NCI-H82 treated with DMSO at 0.1 percent for 48 hours (cell line): Measurements from ENCODE around the gene NTHL1.
"Not testable (repeated sequence)": the region's sequence is repeated elsewhere in the genome, so short reads cannot be mapped to it uniquely, and the experiment has no call there.

Source experiments
- DNase-seq: peaks from one replicate; lab custom pipeline; 2025; ENCODE audit not compliant: unreplicated experiment; lab: John Stamatoyannopoulos, UW

Gene NTHL1

DNA sequence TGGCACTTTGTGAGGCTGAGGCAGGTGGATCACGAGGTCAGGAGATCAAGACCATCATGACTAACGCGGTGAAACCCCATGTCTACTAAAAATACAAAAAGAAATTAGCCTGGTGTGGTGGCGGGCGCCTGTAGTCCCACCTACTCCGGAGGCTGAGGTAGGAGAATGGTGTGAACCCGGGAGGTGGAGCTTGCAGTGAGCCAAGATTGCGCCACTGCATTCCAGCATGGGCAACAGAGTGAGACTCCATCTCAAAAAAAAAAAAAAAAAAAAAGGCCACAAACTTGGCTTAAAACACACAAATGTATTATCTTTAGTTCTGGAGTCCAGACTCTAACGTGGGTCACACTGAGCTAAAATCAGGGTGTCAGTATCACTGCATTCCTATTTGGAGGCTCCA is 35.9 kb downstream of the NTHL1 start:
- not testable (repeated sequence) for DNase-seq

DNA sequence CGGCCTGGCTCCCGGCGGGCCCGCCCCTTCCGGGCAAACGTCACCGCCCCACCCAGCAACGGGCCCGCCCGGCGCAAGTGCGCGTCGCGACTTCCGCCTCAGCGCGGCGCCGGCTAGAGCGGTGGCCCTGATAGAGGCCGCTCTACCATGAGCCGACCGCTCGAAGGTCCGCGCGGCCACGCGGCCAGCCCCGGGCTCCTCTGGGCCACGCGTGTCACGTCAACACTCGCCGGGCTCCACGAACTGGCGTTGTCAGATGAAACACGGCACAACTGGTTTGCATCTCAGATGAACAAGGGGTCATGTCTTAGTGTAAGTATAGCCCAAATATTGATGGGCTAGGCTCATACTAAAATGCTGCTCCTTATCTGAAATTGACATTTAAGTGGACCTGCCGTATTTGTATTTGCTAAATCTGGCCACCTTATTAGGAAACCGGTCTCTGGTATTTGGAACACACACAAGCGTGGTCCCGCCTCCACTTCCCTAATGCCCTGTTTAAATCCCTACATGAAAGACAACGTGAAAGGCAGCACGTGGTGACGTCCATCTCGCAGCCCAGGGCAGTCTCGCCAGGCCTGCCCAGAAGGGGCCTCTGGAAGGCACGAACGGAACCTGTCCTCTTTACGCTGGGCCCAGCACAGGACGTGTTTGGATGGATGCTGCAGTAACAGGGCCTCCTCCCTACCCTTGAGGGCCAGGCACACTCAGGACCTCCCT is 37.7 kb downstream of the NTHL1 start, which contains the start of gene ZNF598:
Gene ZNF598 (minus strand): TSS at position 31 of the 720 bp plus-strand sequence.
- DNase-seq: peak; percentile 64

DNA sequence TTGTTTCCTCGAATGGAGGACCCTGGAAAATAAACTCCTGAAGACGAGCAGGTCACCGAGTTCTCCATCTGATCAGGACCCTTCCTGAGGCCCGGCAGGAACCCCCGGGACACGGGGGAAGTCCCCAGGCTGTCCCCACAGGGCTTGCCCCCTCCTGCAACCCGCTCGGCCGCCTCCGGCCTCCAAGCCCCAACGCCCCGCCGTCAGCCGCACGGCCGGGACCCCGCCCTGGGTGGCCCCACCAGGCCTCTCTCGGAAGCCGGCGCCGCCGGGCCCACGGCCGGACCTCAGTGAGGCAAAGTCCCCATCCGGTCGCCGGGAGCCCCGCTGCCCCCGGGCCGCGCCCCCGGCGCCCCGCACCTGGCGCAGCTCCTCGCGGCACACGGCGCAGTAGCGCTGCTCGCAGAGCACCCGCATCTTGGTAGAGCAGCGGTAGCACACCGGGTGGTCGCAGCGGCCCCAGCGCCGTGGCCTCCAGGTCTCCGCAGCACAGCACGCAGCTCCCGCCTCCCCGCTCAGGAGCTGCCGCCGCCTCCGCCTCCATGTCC is 38.4 kb downstream of the NTHL1 start:
- no peak for DNase-seq

DNA sequence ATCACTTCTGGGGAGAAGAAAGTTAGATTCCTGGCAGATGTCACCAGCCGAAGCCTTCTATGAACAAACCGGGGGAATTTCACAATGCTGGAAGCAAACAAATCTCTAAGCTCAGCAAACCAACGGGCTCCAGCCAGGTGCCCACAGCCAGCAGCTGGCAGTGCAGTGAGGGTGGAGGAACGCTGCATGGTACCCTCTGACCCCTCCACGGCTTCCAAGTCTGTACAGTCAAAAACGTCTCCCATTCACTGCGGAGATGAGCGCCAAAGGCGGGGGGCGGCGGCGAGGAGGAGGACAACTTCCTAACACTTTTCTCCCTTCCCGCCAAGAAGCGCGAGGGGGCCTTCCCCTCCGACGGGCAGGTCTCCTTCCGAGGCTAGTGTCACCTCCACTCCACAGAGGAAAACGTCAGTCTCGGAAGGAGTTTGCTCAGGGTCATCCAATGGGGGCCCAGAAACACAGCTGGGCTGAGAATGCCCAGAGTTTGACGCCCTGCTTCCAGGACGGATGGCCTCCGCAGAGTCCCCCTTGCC is 38.9 kb downstream of the NTHL1 start:
- no peak for DNase-seq

DNA sequence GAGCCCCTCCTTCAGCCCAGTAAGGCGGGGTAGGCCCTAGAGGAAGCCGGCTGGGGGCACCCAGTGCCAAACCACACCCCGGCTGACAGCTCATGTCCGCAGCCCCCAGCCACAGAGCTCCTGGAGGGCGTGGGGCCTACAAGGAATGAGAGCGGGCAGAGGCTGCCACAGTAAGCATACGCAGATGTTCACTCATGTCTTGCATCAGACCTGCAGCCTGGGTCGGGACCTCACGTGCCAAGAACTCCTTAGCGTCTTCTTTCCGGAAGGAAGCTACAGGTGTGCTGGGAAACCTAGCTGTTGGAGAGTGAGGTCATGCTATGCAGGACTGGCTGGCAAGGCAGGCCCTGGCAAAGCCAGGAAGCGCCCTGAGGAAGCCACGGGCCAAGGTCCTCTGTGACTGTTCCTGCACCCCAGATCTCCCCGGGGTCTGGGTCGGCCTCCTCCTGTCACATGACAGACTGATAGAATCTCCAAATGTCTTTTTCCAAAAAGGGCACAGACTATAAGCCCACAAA is 39.6 kb downstream of the NTHL1 start:
- no peak for DNase-seq

DNA sequence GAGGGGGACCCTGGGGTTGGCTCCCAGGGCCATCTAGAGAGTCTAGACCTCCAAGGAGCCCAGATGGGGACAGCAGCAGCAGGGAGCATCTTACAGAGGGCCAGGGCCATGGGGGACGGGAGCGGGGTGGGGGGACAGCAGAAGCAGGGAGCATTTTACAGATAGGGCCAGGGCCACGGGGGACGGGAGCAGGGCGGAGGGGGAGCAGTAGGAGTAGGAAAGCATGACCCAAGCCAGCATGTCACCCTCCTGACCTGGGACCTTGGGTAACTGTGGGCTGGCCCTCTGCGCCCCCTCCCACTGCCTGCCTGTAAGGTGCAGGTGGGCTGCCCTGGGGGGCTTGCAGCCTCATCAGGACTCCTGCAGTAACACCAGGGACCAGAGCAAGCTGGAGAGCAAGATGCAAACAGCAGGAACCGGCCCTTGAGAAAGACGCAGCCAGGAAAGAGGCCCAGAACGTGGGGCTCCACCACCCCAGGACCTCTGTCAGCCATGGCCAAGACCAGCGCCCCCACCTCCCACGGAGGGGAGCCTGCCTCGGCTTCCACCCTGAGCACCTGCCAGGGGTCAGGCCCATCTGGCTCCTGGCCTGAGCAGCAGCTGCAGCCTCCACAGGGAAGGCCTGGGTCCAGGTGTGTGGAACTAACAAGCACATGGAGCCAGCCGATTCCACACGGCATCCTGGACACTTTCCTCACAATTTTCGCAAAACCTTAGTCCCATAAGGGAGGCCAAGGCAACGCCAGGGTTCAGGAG is 40.4 kb downstream of the NTHL1 start:
- DNase-seq: no peak

DNA sequence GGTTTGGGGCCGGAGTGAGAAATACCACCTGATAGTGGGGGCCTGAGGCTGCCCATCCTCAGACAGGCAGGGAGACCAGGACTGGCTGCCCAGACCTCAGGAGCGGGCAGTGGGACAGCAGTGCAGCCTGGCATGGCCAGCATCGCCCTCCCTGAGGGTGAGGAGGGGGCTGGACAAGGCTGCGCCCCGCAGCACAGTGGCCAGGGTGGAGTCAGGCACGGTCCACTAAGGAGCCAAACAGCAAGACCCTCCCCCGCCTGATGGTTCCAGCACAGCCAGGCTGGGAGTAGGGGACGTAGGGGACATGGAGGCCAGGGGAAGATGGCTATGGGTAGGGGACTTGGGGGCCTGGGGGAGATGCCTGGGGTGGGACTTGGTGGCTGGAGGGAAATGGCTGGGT is 41.3 kb downstream of the NTHL1 start:
- no peak for DNase-seq

DNA sequence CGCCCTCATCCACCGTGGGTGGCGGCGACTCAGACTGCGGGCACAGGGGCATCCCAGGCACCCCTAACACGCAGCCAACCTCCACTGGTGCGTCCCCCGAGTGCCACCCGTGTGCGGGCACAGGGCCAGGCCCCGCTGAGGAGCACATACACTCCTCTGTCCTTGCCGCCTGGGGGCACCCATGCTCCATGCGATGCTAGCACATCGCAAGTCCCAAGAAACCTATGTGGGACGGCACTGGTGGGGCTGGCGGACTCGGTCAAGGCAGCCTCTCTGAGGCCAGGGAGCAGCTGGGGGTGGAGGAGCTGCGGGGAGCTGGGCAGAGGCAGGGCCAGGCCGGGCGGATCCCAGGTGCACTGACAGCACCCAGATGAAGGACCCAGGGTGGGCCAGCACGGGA is 42.0 kb downstream of the NTHL1 start:
- DNase-seq: no peak

DNA sequence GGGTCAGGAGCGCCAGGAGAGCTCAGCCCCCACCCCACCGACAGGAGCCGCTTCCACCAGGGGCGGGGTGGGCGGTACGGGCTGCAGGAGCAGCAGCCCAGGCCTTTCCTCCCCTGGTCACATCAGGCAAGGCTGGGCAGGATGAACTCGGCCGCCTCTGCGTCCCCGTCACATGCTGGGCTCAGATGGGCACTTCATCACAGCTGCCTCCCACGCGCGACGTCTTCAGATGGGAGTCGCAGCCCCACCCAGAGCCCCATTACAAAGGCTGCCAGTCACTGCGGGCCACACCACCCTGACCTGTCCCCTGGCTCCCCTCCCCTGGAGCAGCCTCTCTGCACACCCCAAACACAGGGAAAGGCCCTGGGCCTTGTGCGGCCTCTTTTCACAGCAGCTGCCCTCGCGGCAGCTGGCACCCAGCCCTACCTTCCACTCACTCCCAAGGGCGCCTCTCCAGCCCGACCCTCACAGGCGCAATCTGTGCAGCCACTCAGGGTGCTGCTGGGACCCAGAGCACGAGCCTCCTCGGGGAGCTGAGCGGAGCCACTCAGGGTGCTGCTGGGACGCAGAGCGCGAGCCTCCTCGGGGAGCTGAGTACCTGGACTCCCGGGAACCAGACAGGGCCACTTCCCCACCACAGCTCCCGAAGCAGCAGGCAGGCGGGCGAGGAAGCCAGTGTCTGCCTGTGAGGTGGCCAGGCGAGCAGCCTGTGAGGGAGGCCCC is 42.7 kb downstream of the NTHL1 start:
- DNase-seq: no peak

DNA sequence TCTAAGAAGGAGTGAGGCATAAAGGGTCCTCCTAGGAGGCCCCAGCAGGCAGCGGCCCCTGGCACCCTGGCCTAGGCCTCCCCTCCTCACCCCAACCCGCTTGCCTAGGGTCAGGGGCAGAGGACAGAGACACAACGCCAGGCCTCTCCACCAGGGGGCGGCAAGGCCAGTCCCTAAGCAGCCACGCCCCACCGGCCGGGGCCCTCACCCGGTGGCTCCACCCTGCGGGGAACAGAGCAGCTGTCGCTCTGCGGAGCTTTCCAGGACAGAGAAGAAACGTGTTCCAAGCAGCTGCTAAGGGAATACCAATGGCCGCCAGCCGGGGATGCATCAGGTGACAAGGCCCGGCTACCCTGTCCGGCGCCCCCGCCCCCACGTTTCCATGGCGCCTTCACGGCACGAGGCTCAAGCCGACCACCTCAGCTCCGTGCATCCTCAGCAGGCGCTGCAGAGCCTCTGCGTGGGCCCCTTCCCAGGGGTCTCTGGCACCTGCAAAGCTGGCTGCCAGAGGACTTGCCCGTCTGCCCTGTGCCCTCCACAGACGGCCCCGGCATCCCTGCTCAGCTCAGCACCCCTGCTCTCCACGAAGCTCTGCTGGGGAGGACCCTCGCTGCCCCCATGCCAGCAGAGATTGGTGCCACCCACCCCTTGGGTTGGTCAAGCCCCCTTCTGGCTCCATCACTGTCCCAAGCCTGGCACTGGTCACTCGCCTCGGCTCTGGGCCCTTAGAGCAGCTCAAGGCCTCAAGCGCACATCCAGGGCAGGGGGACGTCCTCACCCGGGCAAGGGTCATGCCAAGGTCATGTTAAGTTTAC is 43.6 kb downstream of the NTHL1 start:
- peak; percentile 90 for DNase-seq

DNA sequence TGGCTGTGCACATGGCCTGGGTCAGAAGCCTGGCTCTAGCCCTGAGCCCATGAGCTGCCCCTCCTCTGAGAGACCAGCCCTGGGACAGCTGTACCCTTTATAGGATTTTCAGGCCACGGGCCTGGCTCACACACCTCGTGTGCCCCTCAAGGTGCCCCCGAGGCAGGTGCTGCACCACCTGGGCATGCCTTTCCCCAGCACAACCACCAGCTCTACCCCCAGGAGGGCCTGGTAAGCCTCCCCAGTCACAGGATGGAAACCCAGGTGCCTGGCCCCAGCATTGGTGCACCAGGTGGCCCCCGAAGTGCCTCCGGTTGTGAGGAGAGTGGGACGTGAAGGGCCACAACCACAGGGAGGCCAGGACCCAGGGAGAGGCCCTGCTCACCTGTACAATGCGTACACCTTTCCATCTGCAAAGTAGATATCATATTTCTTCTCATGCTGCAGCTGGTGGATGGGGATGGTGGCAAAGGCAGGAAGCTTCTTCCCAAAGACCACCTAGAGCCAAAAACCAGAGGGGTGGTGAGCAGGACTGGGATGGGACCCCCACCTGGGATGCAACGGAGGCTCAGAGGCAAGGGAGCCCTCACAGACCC is 44.3 kb downstream of the NTHL1 start:
- no peak for DNase-seq

DNA sequence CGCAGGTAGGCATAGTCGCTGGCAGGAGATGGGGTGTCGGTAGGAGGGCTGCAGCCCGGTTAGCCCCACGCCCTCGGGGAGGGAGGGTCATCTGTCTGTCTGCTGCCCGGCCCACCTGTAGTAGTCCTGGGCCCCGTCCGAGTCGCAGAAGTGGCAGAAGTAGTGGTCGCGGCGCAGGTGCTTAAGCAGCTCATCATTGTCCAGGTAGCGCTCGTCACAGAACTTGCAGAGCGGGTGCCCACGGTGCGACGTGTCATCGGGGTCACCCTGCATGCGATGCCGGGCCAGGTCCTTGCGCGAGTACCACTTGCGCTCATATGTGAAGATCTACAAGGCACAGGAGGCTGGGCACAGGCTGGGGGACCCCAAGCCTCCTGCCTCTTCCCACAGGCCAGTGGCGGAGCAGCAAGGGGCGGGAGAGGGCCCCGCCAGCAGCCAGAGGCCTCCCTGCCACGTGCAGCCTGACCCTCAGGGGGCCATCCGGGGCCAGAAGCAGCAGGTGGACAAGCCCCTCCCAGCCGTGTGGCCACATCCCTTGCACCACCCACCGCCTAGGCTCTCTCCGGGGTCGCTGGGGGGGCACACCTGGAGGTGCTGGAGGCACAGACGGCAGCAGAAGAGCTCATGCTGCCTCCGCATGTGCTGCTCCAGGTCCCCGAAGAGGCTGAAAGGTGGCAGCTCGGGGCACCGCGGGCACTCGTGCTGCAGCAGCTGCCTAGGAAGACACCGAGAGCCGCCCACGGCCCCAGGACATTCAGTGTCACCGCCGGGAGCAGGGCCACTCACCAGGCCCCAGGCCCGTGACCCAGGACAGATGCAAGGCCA is 45.0 kb downstream of the NTHL1 start:
- DNase-seq: no peak

DNA sequence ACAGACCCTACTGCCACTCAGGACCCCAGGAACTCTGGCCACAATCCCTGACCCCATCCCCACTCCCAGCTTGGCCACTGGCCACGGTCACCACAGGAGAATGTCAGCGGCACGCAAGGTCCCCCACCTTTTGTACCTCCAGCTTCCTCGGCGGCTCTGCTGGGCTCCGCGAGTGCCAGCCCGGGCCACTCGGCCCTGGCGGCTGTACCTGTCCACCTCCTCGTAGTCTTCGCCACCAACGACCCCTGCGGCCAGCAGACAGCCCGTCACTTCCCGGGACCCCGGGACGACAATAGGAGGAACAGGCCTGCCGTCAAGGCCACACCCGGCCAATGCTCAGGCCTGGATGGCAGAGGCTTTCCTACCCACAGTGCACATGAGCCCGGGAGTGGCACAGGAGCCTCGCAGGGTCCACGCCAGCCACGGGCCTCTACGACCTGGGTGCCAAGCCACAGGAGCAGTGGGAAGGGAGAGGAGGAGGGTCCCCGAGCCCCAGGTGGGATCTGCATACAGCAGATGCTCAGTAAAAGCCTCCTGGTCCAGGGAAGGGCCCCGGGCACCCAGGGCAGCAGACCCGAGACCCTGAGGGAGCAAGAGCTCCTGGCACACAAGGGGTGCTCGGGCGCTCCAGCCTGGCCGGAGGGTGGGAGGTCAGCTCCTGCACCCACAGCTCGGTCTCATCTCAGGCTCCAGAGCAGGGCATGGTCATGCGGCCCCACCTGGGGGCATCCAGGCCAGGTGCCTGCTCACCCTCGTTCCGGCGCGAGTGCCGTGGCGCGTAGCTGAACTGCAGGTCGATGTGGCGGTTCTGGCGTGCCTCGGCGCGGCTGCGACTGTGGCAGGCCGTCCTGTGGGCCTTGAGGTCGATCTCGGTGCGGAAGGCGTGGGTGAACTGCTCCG is 45.9 kb downstream of the NTHL1 start:
- no peak for DNase-seq

DNA sequence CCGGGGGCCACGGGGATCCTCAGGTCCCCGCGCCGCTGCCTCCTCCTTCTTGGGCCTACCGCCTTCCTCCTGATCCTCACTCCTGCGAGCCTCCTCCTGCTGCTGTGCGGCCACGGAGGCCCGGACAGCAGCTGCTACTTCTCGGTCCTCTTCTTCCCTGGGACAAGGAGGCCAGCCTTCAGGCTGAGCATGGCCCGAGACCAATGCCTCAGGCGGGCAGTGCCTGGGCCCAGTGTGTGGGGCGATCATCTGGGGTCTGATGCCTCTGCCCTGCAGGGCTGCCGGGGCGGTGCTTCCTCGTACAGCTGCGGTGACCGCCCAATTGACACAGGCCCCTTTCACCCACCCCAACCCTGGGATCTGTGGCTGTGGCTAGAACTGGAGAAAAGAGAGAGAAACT is 46.6 kb downstream of the NTHL1 start:
- no peak for DNase-seq

DNA sequence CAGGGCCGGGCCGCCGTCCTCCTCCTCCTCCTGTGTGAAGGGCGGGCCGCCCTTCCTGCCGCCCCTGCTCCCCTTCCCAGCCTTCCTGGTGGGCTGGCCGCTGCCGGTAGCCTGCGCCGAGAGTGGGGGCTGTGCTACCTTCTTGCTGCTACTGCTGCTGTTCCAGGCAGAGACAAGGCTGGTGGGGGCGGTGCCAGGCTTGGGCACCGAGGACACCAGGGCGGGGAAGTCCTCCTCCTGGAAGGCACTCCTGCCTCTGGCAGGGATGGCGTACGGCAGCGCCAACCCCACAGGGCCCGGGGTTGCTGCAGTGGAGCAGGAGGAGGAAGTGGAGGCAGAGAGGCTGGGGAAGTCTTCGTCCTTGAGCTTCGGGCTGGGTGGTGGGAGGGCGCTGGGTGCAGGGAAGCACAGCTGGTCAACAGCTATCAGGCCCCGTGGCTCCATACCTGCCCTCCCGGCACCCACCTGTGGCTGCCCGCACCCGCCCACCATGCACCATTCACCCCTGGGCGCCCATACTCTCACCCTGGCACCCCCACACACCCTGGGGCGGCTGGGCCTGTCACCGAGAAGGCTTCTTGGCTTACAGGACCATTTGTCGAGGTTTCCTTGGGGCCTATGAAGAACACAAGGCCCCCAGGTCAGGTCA is 47.6 kb downstream of the NTHL1 start:
- DNase-seq: no peak

DNA sequence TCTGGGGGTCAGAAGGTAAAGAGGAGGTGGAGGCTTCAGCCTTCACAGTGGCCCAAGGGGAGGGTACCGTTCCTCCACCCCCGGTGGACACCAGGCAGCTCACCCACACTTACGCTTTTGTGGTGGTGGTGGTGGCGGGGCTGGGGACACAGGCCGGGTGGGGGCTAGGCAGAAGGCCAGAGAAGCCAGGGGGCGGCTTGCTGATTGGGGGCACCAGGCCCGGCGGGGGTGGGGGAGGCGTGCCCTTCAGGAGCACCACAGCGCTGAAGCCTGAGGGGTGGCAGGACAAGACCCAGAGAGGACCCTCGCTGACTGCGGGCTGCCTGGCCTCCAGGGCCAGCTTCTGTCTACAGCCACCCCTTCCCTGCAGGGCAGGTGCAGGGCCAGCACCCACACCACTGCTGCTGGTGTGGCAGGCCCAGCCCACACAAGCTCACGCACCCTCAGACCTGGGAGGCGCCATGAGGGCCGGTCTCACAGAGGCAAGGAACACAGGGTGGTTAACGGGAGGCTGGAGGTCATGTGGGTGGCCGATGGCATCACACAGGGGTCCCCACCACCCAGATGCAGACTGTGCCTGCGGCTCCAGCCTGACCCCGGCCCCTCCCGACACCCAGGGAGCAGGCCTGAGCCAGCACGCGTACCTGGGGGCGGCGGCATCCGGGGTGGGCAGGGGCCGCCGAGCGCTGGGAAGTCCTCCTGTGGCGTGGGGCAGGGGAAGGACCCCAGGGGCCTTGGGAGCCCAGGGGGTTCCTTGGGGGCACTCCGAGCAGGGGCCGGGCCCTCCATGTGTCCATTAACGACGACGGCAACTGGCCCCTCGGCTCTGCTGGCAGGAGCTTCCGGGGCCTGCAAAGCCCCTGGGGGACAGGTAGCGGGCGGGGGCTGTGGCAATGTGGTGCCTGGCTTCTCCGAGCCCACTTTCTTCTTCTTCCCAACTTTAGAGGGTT is 48.5 kb downstream of the NTHL1 start:
- no peak for DNase-seq
